H7 (cell line): ENCODE data around the gene LMO7. TPM values are rescaled to one million over a fixed set of nuclear protein-coding genes. Genes with fewer than 3 reads are reported as not detected.
A peak's percentile ranks its signal among the peaks of the same experiment; 100 is the strongest.

Source experiments
- DNase-seq: peaks from one replicate; pipeline ENCODE4 v3.0.0; 2012
- H3K27me3 ChIP-seq: 2 replicates; pipeline ENCODE4 v1.6.0; 2011; ENCODE audit warnings: mild to moderate bottlenecking, low read length; ENCODE audit not compliant: control insufficient read depth, insufficient read depth
- H3K36me3 ChIP-seq: replicated peaks from 2 replicates; pipeline ENCODE4 v1.5.1; 2011; ENCODE audit warnings: low read length; ENCODE audit not compliant: control insufficient read depth, insufficient read depth
- H3K4me3 ChIP-seq: 2 replicates; pipeline ENCODE4 v1.5.1; 2011; ENCODE audit warnings: low read depth, mild to moderate bottlenecking, control low read depth, low read length, moderate library complexity; ENCODE audit not compliant: insufficient read depth
- total RNA-seq: library from RNA; depleted of rRNA; stranded (reverse); fragments of >200 nt; shearing (Covaris generic); gene quantifications from 2 replicates; pipeline ENCODE4 v1.2.3, GENCODE V29; 2014

LMO7 gene
- total RNA-seq, 1 experiment from 2014 or later = 7.6 TPM

DNA sequence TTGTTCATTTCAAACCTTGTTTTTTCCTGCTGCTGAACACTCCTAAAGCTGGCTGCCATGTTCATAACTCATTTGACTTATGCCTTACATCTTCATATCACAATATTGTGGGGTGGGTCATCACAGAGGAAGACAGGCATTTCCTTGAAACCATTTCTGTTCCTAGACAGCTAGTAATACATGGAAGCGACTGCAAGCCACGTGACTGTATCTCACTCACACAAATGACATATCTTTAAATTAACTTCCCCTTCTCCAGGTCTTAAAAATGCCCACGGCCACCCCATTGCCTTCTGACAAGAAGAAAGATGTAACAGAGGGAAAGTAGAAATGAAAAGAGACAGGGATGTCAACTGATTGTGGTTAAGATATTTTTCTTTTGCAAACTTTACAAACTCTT is 236.8 kb downstream of the LMO7 start:
- no peak overlapping the region for H3K4me3 ChIP-seq
- H3K27me3 ChIP-seq = no peaks in the 10 kb centered on the region
- no peaks in the 10 kb centered on the region for H3K36me3 ChIP-seq
- DNase-seq = no peak

DNA sequence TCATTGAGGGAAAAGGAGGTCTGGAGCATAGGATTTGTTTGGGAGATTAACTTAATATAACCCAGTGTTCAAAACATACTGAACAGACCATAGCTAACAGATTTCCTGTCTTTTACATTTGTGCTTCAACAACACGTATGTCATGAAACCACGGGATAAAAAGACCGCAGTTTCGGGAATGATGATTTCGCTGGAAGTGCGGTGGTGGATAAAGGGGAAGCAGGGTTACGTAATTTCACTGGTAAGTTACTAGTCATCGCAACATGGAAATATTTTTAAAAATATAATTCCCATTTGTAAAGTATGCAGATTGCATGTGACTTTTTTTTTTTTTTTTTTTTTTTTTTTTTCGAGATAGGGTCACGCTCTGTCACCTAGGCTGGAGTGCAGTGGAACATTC is 237.4 kb downstream of the LMO7 start:
- no peaks in the 10 kb centered on the region for H3K36me3 ChIP-seq
- no peak for DNase-seq
- H3K4me3 ChIP-seq = no peak overlapping the region
- no peaks in the 10 kb centered on the region for H3K27me3 ChIP-seq

- Histone ChIP-seq H3K27me3 (no peaks in the 10 kb centered on the region), H3K36me3 (no peaks in the 10 kb centered on the region), H3K4me3 (no peak overlapping the region)
- no peak for DNase-seq
Observed at GRCh38 chr13:75875450-75875849, 239.3 kb downstream of the LMO7 start.

DNA sequence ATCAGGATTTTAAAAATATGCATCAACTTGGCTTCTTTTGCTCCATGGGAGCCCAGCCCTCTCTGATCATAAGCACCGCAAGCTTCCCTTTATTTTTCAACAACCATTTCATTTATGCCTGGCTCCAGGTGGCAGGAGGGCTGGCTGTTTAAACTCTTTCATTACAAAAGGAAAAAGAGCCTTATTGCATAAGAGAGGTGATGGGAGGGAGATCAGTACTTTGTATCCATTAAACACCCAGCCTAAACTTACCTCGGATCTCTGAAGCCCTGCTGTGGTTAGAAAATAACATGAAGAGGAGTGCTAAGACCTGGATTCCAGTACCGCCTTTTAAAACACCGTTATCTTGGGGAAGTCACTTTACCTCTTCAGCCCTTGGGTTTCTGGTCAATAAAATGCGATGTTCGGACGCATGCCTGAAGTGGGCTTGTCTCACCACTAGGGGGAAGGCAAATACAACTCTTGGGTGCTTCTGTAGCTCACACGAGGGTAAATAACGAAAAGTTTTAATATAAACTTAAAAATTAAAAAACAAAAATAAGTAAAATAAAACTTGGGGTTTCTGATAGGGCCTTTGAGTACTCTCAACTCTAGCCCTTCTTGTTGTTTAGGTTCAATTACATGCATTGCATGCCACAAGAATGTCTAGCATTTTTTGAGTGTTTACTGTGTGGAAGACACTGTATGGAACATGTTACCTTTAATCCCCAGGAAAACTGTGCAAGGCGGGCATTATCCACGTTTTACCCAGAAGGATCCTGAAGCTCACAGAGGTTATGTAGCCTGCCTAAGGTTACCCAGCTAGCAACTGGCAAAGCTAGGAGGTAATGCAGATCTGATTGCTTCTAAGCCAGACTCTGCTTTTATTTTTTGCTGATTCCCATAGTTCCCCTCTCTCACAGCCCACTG is 240.3 kb downstream of the LMO7 start:
- peak; percentile 44 for DNase-seq
- H3K27me3 ChIP-seq = no peaks in the 10 kb centered on the region

DNA sequence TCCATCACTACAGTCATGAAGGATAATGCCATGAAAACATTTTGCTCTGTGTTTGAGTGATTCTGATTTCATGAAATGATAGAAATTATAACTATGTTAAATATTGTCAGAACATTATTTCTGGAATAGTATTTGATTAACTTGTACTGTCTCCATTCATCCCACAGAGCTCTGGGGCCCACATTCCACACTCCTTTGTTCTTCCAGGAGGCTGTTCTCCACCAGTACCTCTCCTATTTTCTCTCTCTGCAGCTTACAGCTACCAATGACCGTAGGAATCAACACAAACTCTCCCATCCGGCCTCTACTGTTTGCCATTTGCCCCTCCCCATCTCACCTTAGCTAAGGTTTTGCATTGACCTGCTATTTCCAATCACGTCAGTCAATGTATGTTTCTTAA is 240.9 kb downstream of the LMO7 start:
- Histone ChIP-seq H3K36me3 (no peaks in the 10 kb centered on the region), H3K4me3 (no peak overlapping the region), H3K27me3 (no peaks in the 10 kb centered on the region)
- no peak for DNase-seq

More for the DNA sequence above, 240.3 kb downstream of the LMO7 start:
- H3K36me3 ChIP-seq = no peaks in the 10 kb centered on the region
- no peak overlapping the region for H3K4me3 ChIP-seq

DNA sequence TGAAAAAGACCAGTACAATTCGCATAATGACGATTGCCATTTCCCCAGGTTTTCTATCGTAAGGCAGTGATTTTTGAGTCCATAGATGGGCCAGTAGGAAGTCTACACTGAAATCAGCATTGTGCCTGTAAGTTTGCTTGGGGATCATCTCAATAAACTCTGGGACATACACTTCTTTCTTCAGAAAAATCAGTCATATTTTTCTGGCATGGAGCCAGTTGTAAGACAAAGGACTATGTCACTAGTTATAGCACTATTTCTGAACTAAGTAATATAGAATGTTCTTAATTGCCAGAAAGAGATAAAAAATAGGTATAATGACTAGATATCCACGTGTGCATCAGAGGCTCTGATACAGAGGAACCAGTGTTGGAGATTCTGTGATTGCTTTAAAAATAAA is 243.5 kb downstream of the LMO7 start:
- H3K36me3 ChIP-seq = no peaks in the 10 kb centered on the region
- no peak overlapping the region for H3K4me3 ChIP-seq
- no peak for DNase-seq
- H3K27me3 ChIP-seq = no peaks in the 10 kb centered on the region

DNA sequence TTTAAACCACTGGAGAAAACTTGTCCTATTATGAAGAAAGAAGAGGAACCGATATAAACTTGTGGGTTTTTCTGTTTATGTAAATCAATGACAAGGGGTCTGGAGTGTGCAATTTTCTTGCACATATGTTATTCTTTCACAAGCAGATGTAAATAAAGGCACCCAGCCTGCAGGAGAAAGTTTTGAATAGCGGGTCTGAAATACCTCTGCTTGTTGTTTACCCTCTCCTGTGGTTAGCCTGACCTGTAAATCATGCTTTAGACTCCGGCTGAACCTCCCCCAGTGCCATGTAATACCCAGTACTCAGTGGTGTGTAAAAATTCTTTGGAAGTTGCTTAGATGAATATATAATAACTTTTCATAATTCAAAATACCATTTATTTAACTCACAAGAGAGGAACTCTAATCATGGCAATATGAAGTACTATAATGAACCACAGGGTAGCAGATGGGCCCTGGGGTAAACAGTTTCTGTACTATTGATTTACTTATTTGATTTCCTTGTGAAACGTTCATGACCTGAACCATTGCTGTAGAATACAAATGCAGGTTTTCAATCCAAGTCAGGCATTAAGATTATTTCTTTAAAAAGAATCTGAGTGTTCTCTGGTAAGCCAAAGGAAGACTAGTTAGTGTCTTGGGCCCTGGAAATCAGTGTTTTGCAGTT is 245.1 kb downstream of the LMO7 start:
- no peak for DNase-seq
- no peaks in the 10 kb centered on the region for H3K27me3 ChIP-seq
- no peak overlapping the region for H3K4me3 ChIP-seq
- H3K36me3 ChIP-seq = no peaks in the 10 kb centered on the region

DNA sequence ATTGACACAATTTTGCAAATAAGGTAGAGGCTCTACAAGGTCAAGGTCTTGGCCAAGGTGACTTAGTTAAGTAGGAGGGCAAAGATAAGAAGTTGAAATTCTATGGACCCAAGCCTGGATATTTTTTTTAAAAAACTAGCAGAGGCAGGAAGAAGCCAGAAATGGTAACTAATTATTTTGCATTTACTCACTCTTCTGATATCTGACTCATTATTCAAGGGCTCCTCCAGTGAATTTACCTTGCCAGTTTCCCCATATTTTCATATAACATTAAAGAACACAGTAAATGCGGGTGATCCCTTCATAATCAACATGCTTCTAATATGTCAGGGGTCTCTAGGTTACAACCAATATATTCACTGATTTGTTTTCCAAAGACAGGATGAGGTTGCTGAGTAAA is 246.1 kb downstream of the LMO7 start:
- Histone ChIP-seq H3K27me3 (no peaks in the 10 kb centered on the region), H3K36me3 (no peaks in the 10 kb centered on the region), H3K4me3 (no peak overlapping the region)
- no peak for DNase-seq

- DNase-seq = peak; percentile 22
- Histone ChIP-seq H3K36me3 (no peaks in the 10 kb centered on the region), H3K4me3 (no peak overlapping the region), H3K27me3 (no peaks in the 10 kb centered on the region)
Observed at GRCh38 chr13:75889427-75889826, 253.3 kb downstream of the LMO7 start.

GRCh38 chr13:75895168-75895567 is 259.0 kb downstream of the LMO7 start:
- Histone ChIP-seq H3K27me3 (no peaks in the 10 kb centered on the region), H3K36me3 (no peaks in the 10 kb centered on the region), H3K4me3 (no peak overlapping the region)
- DNase-seq = no peak

- H3K4me3 ChIP-seq = no peak overlapping the region
- no peaks in the 10 kb centered on the region for H3K36me3 ChIP-seq
- no peaks in the 10 kb centered on the region for H3K27me3 ChIP-seq
- DNase-seq = no peak
Observed at GRCh38 chr13:75896271-75896670, 260.1 kb downstream of the LMO7 start.

DNA sequence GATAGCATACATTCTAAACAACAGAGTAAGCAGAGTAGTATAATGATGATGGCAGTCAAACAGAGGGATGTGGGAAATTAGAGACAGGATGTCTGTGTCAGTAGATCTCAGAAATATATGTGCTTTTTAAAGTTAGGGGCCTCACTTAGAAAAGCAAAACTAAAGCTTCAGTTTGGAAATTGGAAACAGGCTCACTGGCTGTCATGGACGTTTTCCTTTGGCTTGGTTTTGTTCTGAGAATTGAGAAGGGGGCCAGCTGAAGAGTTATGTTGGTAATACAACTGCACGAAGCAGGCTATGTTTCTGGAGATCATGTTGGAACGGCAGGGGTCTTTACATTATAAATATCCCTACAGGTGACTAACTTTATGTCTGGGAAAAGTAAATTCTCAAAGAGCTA is 261.3 kb downstream of the LMO7 start:
- no peak for DNase-seq
- H3K4me3 ChIP-seq = no peak overlapping the region
- no peaks in the 10 kb centered on the region for H3K36me3 ChIP-seq
- no peaks in the 10 kb centered on the region for H3K27me3 ChIP-seq

- no peak overlapping the region for H3K4me3 ChIP-seq
Observed at GRCh38 chr13:75901501-75901900, 265.4 kb downstream of the LMO7 start.

GRCh38 chr13:75902166-75903104 is 266.3 kb downstream of the LMO7 start:
- no peaks in the 10 kb centered on the region for H3K36me3 ChIP-seq
- no peaks in the 10 kb centered on the region for H3K27me3 ChIP-seq
- H3K4me3 ChIP-seq = no peak overlapping the region
- DNase-seq = no peak

More at GRCh38 chr13:75901501-75901900, 265.4 kb downstream of the LMO7 start:
- no peaks in the 10 kb centered on the region for H3K36me3 ChIP-seq
- no peak for DNase-seq
- no peaks in the 10 kb centered on the region for H3K27me3 ChIP-seq
